Metanephros (tissue), 1 donor: ENCODE measurements around the gene SNRPD3. TPM values are rescaled to one million over a fixed set of nuclear protein-coding genes. Genes with fewer than 3 reads are reported as not detected.

Experiments used
- total RNA-seq: library from RNA; depleted of rRNA; stranded (reverse); fragments of >200 nt; gene quantifications from one replicate; pipeline ENCODE4 v1.2.3, GENCODE V29; 2014

Gene SNRPD3
- total RNA-seq: 176 TPM

DNA sequence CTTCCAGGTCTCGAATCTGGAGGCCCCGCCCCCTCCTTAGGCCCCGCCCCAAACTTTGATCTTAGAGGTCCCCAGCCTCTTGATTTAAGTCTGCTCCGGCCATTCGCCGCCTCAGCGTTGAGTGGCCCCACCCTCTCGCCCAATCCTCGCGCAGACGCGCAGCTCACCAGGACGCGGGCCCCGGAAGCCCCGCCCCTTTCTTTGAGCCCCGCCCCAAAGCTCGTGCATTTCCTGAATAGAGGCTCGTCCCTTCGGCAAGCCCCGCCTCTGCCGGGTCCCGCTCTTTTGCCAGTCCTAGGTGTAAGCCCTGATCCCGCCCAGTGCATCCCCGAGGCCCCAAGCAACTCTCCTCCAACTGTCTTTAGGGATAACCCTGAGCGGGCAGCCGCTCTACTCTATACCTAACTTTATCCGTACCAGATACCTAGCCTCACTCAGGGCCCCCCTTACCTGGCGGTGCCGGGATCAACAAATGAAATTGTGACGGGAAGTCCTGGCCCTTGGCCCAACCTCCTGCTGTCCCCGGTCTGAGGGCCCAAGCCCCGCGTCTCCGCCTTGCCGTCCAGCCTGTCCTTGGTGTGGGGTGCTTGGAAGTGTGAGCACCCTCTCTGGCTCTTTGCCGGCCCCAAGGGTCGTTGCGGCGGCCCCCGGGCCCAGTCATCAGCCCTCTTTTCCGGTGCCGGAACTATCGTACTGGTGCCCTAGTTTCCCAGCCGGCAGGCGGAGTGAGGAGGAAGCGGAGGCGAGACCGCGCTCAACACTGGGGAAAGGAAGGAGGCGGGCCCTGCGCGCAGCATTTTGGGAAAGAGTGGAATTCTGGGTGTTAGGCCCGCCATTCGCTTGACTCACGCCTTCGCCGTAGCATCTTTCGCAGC, at the start of gene SNRPD3:
Gene SNRPD3 (plus strand): TSS at position 835 of the 875 bp plus-strand sequence. CDS start 1,676 bp downstream, outside the sequence.

DNA sequence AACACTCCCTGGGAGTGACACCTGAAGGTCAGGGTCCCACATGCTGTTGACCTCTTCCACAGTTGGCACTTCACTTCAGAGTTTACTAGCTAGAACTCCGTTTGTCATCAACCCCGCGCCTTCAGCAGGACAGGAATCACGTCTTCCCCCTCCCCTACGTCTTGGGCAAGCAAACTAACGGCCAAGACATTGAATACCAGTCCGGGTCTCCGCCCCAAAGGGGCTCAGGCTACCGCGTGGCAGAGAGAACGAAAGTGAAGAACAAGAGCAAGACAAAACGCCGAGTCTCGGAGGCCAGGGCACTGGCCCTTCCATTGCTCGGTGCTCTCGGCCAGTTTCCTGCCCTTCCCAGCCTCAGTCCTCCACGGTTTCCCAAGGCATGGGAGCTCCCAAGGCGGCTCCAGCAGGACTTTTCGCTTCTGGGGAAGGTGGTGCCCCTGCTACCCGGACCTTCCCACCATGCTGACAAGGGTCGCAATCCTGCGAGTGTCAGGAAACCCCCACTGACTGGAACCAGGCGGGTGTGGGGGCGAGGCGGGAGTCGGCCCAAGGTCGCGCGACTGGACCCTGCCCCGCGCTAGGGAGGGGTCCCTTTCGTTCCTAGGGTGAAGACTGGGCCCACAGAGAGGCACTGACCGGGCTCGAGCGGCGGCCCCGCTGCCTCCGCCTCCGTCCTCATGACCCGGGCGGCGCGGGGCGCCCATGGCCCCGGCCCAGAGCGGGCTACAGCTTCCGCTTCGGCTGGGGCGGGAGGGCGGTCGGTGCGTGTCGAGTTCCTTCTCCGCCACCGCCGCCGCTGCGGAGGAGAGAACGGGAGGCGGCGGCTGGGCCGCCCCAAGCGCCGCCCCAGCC, 1.3 kb upstream of the SNRPD3 start, which contains the start of gene GUCD1:
Gene GUCD1 (minus strand): TSS at position 826 of the 852 bp plus-strand sequence. CDS start 147 bp downstream, at position 679.

DNA sequence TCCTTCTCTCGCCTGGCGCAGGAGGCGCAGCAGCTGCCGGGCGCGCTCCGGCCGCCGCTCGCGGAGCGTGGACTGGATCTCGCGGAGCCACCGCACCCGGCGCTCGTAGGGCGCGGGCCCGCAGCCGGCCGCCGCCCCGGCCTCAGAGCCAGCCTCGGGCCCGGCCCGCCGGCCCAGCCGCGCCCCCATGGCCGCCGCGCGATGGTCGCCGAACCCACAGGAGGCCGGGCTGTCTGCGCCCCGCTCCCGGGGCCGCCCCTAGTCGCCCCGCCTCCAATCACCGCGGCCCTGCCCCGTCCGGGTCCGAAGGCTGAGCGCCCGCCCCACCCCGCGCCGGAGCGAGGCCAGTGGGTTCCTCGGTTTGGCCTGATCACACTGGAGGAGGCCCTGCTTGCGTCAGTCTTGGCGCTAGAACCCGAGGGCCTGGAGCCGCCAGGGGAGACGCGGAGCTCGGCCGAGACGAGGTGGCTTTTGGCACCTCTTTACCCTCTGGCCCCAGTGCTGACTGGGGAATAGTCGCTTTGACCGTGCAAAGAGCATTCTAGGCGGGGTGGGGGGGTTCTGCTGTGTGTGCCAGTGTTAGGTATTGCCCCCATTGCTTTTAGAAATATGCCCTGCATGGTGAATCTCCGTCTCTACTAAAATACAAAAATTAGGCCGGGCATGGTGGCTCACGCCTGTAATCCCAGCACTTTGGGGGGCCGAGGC, 37.2 kb downstream of the SNRPD3 start, which contains the start of gene LRRC75B:
Gene LRRC75B (minus strand): TSS at position 223 of the 708 bp plus-strand sequence. CDS start 34 bp downstream, at position 189.

DNA sequence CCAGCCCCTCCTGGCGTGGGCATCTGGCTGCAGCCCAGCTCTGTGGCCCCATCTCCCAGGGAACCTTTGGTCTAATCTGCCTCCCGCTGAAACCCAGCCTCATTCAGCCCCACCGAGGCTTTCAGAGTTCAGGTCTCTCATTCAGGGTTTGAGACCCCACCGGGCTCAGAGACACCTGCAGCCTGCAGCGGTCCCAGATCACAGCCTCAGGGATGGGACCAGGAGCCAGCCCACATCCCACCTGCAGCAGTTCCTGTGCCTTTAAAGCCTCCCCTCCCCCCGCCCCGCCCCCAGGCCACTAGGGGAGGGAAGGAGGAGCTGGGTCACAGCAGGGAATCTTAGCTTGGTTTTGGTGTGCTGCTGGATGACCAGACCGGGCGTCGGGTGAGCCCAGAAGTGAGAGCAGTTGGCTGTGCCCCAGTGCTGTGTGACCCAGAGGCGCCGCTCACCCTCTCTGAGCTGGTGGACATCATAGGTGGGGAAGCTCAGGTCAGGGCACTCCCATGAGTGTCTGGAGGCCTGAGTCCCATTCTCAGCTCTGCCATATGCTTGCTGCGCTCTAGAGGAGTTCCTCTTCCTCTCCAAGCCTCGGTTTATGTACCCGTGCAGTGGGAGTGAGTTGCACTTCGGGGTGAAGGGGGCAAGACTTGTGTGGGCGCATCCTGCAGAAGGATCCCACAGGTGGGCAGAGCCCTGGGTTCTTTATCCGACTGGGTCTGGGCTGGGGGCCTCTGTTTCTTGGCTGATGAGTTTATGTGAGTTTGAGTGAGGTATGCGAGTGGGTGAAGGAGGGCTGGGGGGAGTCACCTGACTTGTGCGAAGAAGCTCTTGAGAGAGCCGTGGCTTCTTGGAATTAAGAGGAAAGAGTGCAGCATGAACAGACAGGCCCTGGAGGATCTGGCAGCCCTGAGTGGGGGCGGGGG, 47.3 kb downstream of the SNRPD3 start, which contains the start of gene GGT1:
Gene GGT1 (plus strand): TSS at position 347 of the 923 bp plus-strand sequence. CDS start 7,889 bp downstream, outside the sequence.

Other genes starting within 250 kb of the SNRPD3 start
- 13.5 TPM for gene ADORA2A, start 128.4 kb upstream of the SNRPD3 start, total RNA-seq
- 2.3 TPM for gene UPB1, start 60.7 kb upstream of the SNRPD3 start, total RNA-seq
- 119 TPM for gene GUCD1, start 861 bp upstream of the SNRPD3 start, total RNA-seq
- gene LRRC75B, start 37.1 kb downstream of the SNRPD3 start, total RNA-seq: 25.6 TPM
- gene GGT1, start 47.2 kb downstream of the SNRPD3 start, total RNA-seq: 44.6 TPM
- gene PIWIL3, start 218.7 kb downstream of the SNRPD3 start, total RNA-seq: not detected